Measurements from ENCODE around the gene STXBP1. TPM values are rescaled to one million over a fixed set of nuclear protein-coding genes. Genes with fewer than 3 reads are reported as not detected.

STXBP1 gene
- total and polyA plus RNA-seq, 9 of the 15 experiments (the other 6 are each of a cell fraction or from before 2014, with no cell fraction given), result 4.6 to 35.1 (median 9.7) TPM

DNA sequence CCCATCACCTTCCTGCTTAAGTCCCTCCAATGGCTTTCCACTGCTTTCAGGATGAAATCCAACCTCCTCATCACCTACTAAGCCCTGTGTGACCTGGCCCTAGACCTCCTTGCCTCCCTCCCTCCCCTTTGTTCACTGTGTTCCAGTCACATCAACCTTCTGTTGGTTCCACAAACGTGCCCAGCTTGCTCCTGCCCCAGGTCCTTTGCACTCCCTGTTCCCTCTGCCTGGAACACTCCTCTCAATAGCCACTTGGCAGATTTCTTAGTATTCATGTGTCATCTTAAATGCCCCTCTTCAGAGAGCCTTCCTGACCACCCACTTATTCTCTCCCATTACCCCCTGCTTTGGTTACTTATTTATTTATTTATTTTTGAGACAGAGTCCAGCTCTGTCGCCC lies 24.1 kb upstream of the STXBP1 start:
- FAIRE-seq (no peak), ATAC-seq (no peak), DNase-seq (ENCODE audit: extremely low read depth in 1 of 4, low spot score in 3 of 4) (no peak)
- Histone ChIP-seq H3K4me3 (no peak overlapping the region), H3K27ac (ENCODE audit: extremely low read depth, low read depth, low read length) (no peak overlapping the region), H3K36me3 (ENCODE audit: control insufficient read depth, insufficient read depth, low read length) (no peaks in the 10 kb centered on the region), H3K27me3 (ENCODE audit: control insufficient read depth in 2 of 2, insufficient read depth in 2 of 2, low read length in 2 of 2) (no peaks in the 10 kb centered on the region), H3K79me2 (ENCODE audit: control insufficient read depth, insufficient read depth, low read length) (no peaks in the 10 kb centered on the region), H3K9me3 (replicated peaks; ENCODE audit: control insufficient read depth, insufficient read depth, low read depth, low read length) (no peaks in the 10 kb centered on the region), H2AFZ (ENCODE audit: low read depth, low read length) (no peak overlapping the region), H3K9me1 (ENCODE audit: control insufficient read depth, insufficient read depth, low read length) (no peaks in the 10 kb centered on the region), H4K20me1 (replicated peaks; ENCODE audit: control insufficient read depth, insufficient read depth, low read length) (no peaks in the 10 kb centered on the region), H3K4me2 (ENCODE audit: insufficient read depth, low read length) (no peak overlapping the region), H3K9ac (ENCODE audit: insufficient read depth in 1 of 2, low read depth in 2 of 2, low read length in 2 of 2) (no peak overlapping the region), H3K4me1 (replicated peaks in 1 of 2; ENCODE audit: control insufficient read depth in 2 of 2, insufficient read depth in 2 of 2, low read length in 2 of 2) (peaks cover 0 to 5% of the 10 kb centered on the region in 2 experiments; a peak in 2 of 5 replicates)
- ChIA-PET CTCF (ENCODE audit: low intra/inter-chr PET ratio) (interaction anchor here (1.1 to 5.3 kb wide), 2 partner anchors 83 to 146 kb away, joined by 4 to 50 read pairs; partner anchors contain the start of gene TOR2A), POLR2A (no interaction called here)
- TF ChIP-seq TAF9B (IDR thresholded peaks at IDR 0.05; ENCODE audit: partially characterized antibody), result no peak
- TF ChIP-seq JUNB (CRISPR knock-in tag; conservative IDR thresholded peaks at IDR 0.05), result no peak
- no peak for TF ChIP-seq MBD2 (IDR thresholded peaks at IDR 0.05; ENCODE audit: borderline replicate concordance, low read depth)
- no peak for TF ChIP-seq ZNF408 (CRISPR knock-in tag; IDR thresholded peaks at IDR 0.05; ENCODE audit: low read depth)
- TF ChIP-seq ZBED1 (IDR thresholded peaks at IDR 0.05), result no peak
- TF ChIP-seq RBM39 (optimal IDR thresholded peaks at IDR 0.05; ENCODE audit: low read depth, low read length), result no peak
- TF ChIP-seq ZNF134 (CRISPR knock-in tag; conservative IDR thresholded peaks at IDR 0.05), result no peak
- TF ChIP-seq, protein P1, sequence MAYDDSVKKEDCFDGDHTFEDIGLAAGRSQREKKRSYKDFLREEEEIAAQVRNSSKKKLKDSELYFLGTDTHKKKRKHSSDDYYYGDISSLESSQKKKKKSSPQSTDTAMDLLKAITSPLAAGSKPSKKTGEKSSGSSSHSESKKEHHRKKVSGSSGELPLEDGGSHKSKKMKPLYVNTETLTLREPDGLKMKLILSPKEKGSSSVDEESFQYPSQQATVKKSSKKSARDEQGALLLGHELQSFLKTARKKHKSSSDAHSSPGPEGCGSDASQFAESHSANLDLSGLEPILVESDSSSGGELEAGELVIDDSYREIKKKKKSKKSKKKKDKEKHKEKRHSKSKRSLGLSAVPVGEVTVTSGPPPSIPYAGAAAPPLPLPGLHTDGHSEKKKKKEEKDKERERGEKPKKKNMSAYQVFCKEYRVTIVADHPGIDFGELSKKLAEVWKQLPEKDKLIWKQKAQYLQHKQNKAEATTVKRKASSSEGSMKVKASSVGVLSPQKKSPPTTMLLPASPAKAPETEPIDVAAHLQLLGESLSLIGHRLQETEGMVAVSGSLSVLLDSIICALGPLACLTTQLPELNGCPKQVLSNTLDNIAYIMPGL (CRISPR knock-in tag; IDR thresholded peaks at IDR 0.05), result no peak
- no peak for TF ChIP-seq JUND (IDR thresholded peaks at IDR 0.05; ENCODE audit: borderline replicate concordance, low read depth, low read length)
- TF ChIP-seq JUND (tag; IDR thresholded peaks at IDR 0.05; ENCODE audit: borderline replicate concordance, low read depth, low read length), result no peak
- TF ChIP-seq TAL1 (IDR thresholded peaks at IDR 0.05), result no peak
- TF ChIP-seq ZNF133 (CRISPR knock-in tag; IDR thresholded peaks at IDR 0.05), result no peak
- no peak for TF ChIP-seq BCL6 (CRISPR knock-in tag; IDR thresholded peaks at IDR 0.05)
- TF ChIP-seq, protein P2, sequence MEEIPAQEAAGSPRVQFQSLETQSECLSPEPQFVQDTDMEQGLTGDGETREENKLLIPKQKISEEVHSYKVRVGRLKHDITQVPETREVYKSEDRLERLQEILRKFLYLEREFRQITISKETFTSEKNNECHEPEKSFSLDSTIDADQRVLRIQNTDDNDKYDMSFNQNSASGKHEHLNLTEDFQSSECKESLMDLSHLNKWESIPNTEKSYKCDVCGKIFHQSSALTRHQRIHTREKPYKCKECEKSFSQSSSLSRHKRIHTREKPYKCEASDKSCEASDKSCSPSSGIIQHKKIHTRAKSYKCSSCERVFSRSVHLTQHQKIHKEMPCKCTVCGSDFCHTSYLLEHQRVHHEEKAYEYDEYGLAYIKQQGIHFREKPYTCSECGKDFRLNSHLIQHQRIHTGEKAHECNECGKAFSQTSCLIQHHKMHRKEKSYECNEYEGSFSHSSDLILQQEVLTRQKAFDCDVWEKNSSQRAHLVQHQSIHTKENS (CRISPR knock-in tag; IDR thresholded peaks at IDR 0.05), result no peak
- TF ChIP-seq JUN (IDR thresholded peaks at IDR 0.05; ENCODE audit: borderline replicate concordance, low read depth, low read length), result no peak
- TF ChIP-seq JUN (CRISPR knock-in tag; IDR thresholded peaks at IDR 0.05; ENCODE audit: borderline replicate concordance), result no peak
- no peak for TF ChIP-seq E2F3 (CRISPR knock-in tag; IDR thresholded peaks at IDR 0.05)
- TF ChIP-seq, protein P3, sequence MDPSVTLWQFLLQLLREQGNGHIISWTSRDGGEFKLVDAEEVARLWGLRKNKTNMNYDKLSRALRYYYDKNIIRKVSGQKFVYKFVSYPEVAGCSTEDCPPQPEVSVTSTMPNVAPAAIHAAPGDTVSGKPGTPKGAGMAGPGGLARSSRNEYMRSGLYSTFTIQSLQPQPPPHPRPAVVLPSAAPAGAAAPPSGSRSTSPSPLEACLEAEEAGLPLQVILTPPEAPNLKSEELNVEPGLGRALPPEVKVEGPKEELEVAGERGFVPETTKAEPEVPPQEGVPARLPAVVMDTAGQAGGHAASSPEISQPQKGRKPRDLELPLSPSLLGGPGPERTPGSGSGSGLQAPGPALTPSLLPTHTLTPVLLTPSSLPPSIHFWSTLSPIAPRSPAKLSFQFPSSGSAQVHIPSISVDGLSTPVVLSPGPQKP (CRISPR knock-in tag; IDR thresholded peaks at IDR 0.05), result no peak
- no peak for TF ChIP-seq TFAM (CRISPR knock-in tag; conservative IDR thresholded peaks at IDR 0.05)
- TF ChIP-seq ASH1L (IDR thresholded peaks at IDR 0.05; ENCODE audit: borderline replicate concordance, low read depth, partially characterized antibody), result no peak
- no peak for TF ChIP-seq SLC30A9 (CRISPR knock-in tag; IDR thresholded peaks at IDR 0.05)
- no peak for TF ChIP-seq FOS (IDR thresholded peaks at IDR 0.05; ENCODE audit: extremely low read depth, insufficient read length)
- no TSS peak for BruUV-seq (replicated peaks)
- 0% methylated on average over 2 of the region's 2 CpGs for WGBS (ENCODE audit: insufficient coverage, low coverage, missing lambda C conversion rate)
- in situ Hi-C loops (cut with MboI), result loop anchor here (5.0 to 10.0 kb wide), 3 partner anchors 86 to 383 kb away; partner anchors contain the start of gene ST6GALNAC4
- intact Hi-C loops (cut with micrococcal nuclease), result loop anchor here (5.0 kb wide), 3 partner anchors 66 to 276 kb away; no protein-coding TSS in a partner anchor

Data from K562 (cell line).